Measurements from ENCODE around the gene ARL15. TPM values are rescaled to one million over a fixed set of nuclear protein-coding genes. Genes with fewer than 3 reads are reported as not detected.

The ARL15 gene
- total RNA-seq, 4 donors from 2014 or later: 10.6 to 24.0 (median 18.9) TPM

- 75 to 86% methylated on average over 4 of the region's 4 CpGs for WGBS, 2 donors (ENCODE audit: low coverage in 1 of 2)
- Histone ChIP-seq H3K27ac (no peak overlapping the region), H3K4me1 (peaks cover 0 to 7% (median 0%) of the 10 kb centered on the region in 3 donors), H3K9me3 (no peaks in the 10 kb centered on the region), H3K4me3 (no peak overlapping the region), H3K36me3 (no peaks in the 10 kb centered on the region), H3K27me3 (no peaks in the 10 kb centered on the region)
- TF ChIP-seq POLR2AphosphoS5 (IDR thresholded peaks at IDR 0.05): no peak
- no peak for TF ChIP-seq CTCF (IDR thresholded peaks at IDR 0.05)
- no peak for TF ChIP-seq POLR2A (IDR thresholded peaks at IDR 0.05)
- no peak for TF ChIP-seq EP300 (IDR thresholded peaks at IDR 0.05)
- no peak for ATAC-seq
Measured at GRCh38 chr5:54205453-54205852, 104.9 kb downstream of the ARL15 start.

GRCh38 chr5:54197018-54197417 is 113.4 kb downstream of the ARL15 start:
- no peak overlapping the region for H3K27ac ChIP-seq
- no peaks in the 10 kb centered on the region for H3K36me3 ChIP-seq
- no peak for ATAC-seq
- H3K4me1 ChIP-seq: peaks cover 0 to 34% (median 0%) of the 10 kb centered on the region in 3 donors
- no peaks in the 10 kb centered on the region for H3K27me3 ChIP-seq
- no peaks in the 10 kb centered on the region for H3K9me3 ChIP-seq
- H3K4me3 ChIP-seq: no peak overlapping the region
- TF ChIP-seq POLR2A (IDR thresholded peaks at IDR 0.05) (no peak), EP300 (IDR thresholded peaks at IDR 0.05) (no peak), POLR2AphosphoS5 (IDR thresholded peaks at IDR 0.05) (no peak), CTCF (IDR thresholded peaks at IDR 0.05) (no peak)

GRCh38 chr5:54195701-54196100 is 114.7 kb downstream of the ARL15 start:
- H3K4me3 ChIP-seq: no peak overlapping the region
- H3K27ac ChIP-seq: no peak overlapping the region
- ATAC-seq: no peak
- H3K9me3 ChIP-seq: no peaks in the 10 kb centered on the region
- no peaks in the 10 kb centered on the region for H3K36me3 ChIP-seq
- H3K27me3 ChIP-seq: no peaks in the 10 kb centered on the region
- no peak for TF ChIP-seq EP300 (IDR thresholded peaks at IDR 0.05)
- no peak for TF ChIP-seq POLR2A (IDR thresholded peaks at IDR 0.05)
- no peak for TF ChIP-seq POLR2AphosphoS5 (IDR thresholded peaks at IDR 0.05)
- no peak for TF ChIP-seq CTCF (IDR thresholded peaks at IDR 0.05)
- peaks cover 0 to 39% (median 0%) of the 10 kb centered on the region in 3 donors for H3K4me1 ChIP-seq

- Histone ChIP-seq H3K27ac (peak overlapping the region in 2 of 4 donors; percentile 7 to 23), H3K36me3 (no peaks in the 10 kb centered on the region), H3K9me3 (no peaks in the 10 kb centered on the region), H3K4me3 (no peak overlapping the region), H3K4me1 (peaks cover 0 to 39% (median 0%) of the 10 kb centered on the region in 3 donors), H3K27me3 (no peaks in the 10 kb centered on the region)
- WGBS, 2 donors (ENCODE audit: low coverage in 1 of 2): 29 to 36% methylated on average over 2 of the region's 2 CpGs
- ATAC-seq: no peak
- TF ChIP-seq EP300 (IDR thresholded peaks at IDR 0.05) (no peak), POLR2AphosphoS5 (IDR thresholded peaks at IDR 0.05) (no peak), POLR2A (IDR thresholded peaks at IDR 0.05) (no peak)
Measured at GRCh38 chr5:54194318-54194717, 116.1 kb downstream of the ARL15 start.

- no peak for ATAC-seq
- no peaks in the 10 kb centered on the region for H3K27me3 ChIP-seq
- no peak overlapping the region for H3K4me3 ChIP-seq
- H3K9me3 ChIP-seq: no peaks in the 10 kb centered on the region
- no peak overlapping the region for H3K27ac ChIP-seq
- TF ChIP-seq CTCF (IDR thresholded peaks at IDR 0.05): no peak
- TF ChIP-seq POLR2AphosphoS5 (IDR thresholded peaks at IDR 0.05): no peak
- no peak for TF ChIP-seq POLR2A (IDR thresholded peaks at IDR 0.05)
- TF ChIP-seq EP300 (IDR thresholded peaks at IDR 0.05): no peak
- H3K36me3 ChIP-seq: no peaks in the 10 kb centered on the region
- H3K4me1 ChIP-seq: peaks cover 0 to 19% (median 0%) of the 10 kb centered on the region in 3 donors
Measured at GRCh38 chr5:54187694-54188093, 122.7 kb downstream of the ARL15 start.
